M059J (cell line): ENCODE measurements around the gene RFTN1. TPM values are rescaled to one million over a fixed set of nuclear protein-coding genes. Genes with fewer than 3 reads are reported as not detected.

Experiments
- DNase-seq: peaks from one replicate; pipeline ENCODE4 v3.0.0-alpha.2; 2012; ENCODE audit warnings: low read depth
- total RNA-seq: library from RNA; depleted of rRNA; stranded (reverse); fragments of >200 nt; shearing (Covaris generic); gene quantifications from 2 replicates; pipeline ENCODE4 v1.2.3, GENCODE V29; 2014

RFTN1 gene
- total RNA-seq, 1 experiment from 2014 or later, result 39.3 TPM

DNA sequence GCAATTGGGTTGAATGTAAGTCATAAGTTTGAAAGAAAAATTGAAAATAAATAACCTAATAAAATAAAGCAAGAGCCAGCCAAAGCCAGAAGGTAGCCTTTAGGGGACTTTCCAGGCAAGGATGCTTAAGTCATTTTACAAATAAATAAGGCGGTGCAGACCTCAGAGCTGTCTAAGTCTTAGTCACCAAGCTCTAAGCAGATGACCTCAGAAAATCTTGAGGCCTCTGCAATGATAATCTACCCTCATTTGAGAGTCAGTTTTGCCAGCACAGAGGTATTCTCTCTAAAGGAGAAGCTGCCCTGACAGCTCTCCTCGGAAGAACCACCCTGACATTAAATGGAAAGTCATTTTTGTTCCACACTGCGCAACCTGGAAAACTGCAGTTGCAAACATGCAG is 134.6 kb downstream of the RFTN1 start:
- DNase-seq, result peak; percentile 77

DNA sequence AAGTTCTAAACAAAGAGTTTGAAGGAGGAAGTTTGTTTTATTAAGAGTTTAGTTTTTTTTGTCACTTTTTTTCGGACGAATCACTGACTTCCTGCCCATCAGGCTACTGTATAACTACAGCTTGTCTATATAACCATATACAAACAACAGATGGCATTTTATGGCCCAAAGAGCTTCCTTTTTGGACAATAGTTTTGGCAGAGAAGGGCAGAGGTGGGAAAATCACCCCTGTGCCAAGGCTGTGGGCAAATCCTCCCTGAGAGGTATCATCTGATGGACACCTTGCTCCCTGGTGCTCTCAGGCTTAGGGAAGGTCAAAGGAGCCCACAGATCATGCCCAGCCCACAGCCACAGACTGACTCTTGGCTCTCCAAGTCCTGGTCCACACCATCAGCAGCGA is 135.1 kb downstream of the RFTN1 start:
- no peak for DNase-seq

DNA sequence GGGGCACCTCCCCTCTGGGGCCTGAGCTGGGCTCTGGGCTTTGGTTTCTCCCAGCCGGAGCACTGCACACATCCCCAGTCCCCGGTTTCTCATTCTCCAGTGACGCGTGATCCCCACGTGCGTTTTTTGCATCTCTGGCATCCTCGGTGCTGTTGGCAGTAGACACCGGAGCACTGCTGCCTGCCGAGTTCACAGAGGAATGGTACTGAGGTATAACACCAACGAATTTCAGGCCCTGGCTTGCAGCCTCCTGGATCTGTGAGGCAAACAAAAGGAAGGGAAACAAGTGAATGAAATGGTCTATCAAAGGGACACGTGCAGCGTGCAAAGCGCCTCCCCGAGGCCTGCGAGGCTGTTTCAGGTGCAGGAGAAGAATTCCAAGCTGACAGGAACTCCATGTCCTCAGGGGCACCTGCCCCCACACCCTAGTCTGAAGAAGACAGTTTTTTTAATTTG is 135.6 kb downstream of the RFTN1 start:
- DNase-seq, result no peak

DNA sequence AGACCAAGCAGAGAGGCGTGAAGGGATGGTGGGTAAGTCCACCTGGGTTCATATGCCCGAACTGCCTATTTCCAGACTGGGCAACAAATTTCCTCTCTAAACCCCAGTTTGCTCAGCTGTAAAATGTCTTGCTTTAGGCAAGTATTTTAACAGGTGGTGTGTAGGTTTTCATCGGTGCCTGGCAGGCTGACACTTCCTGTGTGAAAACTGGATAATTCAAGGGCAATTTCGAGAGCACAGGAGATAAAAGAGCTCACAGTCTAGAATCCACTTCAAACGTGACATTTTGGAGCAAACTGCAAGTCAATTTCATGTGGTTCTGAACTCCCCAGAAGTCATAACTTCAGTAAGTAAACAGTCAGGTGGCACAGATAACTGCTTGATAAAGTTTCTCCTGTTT is 136.3 kb downstream of the RFTN1 start:
- no peak for DNase-seq

DNA sequence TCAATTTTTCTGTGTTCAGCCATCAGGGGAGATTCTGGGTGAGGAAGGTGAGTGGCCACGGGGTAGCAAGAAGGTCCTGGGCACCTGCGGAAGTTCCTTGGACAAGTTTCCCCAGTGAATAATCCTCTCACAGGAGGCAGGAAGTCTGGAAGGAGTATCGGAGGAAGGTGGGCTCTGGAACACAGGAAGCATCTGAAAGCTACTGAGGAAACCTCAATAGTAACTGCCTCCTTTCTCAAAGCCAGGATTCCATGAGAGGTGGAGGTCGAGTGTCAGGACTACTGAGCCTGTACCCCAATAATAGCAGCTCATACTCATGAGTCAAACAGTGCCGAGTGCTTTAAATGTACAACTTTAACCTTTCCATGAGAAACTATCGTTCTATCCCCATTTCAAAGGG is 137.6 kb downstream of the RFTN1 start:
- DNase-seq, result no peak

DNA sequence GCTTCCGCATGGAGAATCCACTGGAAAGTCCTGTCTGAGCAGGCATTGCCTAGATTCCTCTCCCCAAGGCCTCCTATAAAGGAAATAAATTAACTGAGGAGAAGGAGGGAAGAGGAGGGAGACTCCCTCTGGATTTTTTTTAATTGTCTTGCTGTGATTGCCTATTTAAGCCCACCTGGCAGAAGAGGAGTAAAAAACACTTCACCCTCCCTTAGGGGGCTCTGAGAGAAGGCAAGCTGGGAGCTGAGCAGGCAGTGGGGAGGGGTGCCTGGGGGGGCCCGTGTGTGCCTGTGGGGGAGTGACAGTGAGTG is 138.6 kb downstream of the RFTN1 start:
- no peak for DNase-seq

DNA sequence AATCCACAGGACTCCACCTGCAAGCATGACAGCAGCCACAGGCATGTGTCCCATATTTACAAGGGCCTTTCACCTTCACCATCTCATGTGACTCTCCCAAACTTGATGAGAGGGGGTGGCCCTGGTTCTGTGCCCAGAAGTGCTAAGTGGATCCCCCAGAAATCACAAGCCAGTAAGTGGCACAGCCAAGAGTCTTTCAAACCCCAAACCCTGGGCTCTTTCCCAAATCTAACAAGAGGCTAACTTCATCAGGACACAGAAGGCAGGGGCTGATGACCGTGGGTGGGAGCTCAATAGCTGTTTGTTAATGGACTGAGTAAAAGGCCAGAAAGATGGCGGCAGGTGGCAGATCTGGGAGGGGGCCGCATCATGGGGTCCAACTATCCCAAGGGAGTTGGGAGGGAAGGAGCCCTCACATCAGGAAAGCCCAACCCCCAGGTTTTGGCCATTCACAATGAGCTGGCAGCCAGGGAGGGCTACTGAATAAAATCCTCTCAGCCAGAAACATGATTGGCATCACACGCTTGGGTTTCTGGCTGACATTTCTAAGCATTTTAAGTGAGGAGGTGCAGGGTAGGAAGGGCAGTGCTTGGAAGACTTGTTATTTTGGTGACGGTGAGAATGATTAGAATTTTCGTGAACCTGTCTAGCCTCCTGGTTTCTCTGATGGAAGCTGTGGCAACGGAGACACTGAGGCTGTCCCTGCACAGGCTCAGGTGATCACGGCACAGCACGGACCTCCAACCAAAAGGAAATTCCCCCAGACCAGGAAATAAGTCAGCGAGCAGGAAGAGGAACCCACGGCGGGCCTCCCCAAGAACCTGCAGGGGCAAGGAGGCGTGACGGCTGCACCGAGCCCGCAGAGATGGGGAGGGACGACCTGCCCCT is 139.2 kb downstream of the RFTN1 start:
- DNase-seq, result no peak

DNA sequence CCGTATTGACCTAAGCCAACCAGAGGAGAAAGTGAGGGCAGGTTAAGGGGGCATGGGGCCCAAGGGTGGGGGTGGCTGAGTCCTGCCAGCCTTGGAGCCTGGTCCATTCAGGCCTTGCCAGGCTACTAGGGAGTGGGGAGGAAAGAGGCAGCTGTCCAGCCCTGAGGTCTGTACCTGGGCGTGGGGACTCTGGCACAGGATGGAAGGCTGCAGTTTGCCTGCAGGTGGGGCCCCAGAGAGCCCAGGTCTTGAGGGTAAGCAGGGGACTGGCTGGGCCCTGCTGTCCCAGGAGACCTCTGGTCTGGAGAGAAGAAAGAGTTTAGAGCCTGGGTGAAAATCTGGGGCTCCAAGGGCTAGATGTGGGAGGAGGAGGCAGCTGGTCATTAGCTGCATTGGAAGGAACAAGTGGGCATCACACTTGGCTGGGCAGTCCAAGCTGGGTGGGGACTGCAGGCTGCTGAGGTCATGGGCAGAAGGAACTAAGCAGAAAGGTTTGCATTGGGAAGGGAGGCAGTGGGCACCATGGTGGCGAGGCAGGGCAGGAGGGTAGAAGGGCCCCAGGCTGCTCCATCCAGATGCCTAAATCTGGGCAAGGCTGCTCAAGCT is 140.1 kb downstream of the RFTN1 start:
- no peak for DNase-seq

DNA sequence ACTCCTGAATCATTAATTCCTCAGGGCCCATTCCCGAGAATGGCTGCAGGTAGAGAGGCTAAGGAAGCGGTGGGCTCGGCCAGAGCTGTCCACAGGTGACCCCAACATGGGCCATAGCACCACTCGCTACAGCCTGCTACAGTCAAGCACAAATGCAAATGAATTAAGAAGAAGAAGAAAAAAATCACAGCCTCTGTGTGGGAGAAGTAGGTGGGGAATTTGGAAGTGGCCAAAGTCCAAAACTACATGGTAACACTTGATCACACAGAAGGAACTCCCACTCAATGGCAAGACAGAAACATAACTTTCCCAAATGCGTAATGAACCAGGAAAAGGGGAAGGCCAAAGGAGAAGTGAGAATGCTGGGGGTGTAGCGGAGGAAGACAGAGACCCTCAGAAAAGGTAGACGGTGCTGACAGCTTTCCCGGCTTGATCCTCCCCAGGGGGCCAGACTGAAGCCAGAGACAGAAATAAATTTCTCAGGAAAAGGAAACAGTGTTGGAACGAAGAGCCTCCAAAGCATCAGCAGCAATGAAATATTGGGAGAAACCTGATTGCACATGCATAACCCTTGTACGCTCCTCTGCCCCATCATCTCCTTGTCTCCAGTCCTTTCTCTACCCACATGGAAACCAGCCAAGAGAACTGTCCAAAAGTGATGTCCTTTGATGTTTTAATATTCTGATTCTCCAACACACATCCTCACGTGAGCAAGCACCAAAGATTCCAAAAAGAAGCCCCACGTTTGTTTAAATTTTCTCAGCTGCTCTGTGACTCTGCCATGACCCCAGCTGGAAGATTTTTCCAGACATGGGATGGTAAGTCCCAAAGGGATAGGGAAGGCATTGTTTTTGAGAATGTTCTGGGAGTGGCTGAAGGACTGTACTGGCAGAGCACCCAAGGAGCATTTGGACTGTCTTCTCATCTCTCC is 140.9 kb downstream of the RFTN1 start:
- no peak for DNase-seq

DNA sequence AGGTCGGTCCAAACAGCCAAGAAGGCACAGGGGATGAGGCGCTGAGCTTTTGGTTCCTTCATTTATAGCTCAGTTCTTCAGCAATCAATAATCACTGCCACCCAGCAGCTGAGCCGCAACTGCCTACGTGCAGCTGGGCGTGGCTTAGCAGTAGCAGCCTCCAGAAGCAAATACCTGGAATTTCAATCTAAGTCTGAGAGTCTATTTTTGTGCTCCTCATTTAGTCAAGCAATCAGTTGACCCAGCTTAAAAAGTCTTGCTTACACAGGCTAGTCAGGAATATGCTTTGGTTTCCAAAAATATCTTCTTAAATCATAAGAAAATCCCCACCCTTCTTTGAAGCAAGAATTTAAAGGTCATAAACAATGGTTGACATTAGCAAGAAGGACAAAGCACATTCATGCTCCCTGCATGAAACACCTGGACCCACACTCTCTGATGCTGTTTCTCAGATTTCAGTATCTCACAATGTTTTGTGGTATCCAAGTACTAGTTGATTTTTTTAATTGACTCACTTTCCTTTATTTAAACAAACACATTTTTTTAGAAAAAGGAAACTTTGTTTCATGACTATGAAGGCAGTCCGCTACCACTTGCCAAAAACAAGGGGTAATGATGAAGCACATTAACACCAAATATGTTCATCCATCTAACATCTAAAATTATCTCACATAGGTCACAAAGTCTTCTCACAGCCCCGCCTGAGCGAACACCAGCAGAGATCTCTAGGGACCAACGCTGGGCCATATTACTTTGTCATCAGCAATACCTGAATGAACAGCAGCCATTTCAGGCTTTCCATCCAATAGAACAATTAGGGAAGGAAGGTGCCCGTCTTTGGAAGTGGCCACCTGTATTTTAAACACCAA is 142.4 kb downstream of the RFTN1 start:
- peak; percentile 19 for DNase-seq

DNA sequence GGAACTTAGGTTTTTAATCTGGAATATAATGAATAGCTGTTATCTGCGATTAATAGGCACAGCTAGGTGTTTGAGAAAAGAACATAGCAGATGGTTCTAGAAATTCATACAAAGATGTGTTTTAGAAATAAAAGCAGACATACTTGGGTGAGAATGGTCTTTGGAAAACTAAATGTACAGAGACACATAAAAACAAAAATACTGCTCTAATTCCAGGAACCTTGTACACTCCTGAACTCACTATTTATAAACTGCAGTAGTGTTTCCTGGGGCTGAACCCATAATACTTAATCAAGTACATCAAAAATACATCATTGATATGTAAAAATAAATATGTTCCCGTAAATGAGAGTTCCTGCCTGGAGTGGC is 143.0 kb downstream of the RFTN1 start:
- DNase-seq, result no peak

DNA sequence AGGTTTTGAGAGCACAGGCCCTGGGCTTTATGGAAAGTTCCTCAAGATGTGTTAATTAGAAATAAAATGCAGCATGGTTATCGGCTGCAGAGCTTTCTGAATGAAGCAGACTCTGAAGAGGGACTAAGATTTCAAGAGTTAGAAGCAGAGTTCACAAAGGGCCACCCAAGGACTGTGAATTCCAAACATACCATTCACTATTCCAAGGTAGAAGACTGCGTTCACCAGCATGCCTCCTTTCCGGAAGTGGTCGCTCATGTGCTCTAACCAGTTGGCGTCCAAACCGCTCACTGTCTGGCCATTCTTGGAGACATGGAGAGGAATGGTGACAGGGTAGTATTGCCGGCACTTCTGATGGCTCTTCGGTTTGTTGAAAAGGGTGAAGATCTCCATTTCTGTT is 143.6 kb downstream of the RFTN1 start:
- DNase-seq, result peak; percentile 14

DNA sequence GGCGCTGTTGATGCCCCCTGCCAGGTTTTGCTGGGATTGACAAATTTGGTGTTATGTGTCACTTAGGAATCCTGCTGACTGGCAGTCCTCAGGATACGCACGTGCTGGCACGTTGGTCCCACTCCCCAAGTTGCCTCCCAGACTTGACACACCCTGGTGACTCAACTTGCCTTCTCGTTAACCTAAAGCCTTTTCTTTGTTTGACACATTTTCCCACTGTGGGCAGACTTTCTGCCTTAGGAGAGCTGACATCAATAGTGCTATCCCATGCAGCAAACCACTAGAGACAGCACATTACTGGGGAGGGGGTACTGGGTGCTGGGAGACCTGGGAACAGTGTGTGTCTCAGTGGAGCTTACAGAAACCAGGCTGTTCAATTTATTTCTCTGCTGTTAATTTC is 144.2 kb downstream of the RFTN1 start:
- DNase-seq, result peak; percentile 31

DNA sequence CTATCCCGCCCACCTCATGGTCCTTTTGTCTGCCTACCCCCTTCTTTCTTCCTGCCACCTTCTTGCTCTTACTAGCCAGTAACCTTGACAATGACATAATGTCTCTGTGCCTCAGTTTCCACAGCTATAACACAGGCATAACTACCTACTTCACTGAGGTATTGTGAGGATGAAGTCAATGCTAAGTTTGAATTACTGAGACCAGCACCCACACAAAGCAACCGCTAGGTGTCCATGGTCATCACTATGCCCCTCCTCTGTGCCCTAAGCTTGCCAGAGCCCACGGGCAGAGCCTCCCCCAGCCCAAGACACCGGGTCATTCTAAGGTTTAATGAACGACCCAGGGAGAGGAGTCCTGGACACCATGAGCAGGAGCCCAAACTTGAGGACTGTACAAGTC is 146.9 kb downstream of the RFTN1 start:
- no peak for DNase-seq

DNA sequence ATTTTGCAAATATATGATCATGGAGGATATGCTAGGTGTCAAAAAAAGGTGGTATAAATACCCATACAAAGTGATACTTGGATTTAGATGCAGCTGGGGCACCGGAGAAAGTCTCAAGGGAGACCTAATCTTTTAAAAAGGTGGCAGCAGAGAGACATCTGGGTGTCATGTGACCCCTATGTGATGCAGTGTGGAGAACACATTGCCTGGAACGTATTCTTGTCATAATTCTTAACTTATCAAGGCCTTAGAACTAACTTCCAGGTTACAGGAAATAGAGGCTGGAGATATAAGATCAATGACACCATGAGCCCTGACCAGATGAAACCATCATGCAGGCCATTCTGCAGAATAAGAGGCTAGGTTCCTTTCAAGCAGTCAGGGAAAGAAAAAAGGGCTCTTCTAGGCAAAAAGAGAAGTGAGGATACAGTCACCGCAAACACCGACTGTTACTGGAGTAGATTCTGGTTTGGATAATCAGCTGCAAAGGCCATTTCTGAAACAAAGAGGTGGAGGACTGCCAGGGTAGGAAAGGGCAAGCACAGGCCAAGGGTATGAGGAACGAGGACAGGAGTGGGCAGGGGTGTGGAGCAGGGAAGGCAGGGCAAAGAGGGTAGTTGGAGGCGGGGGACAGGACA is 147.9 kb downstream of the RFTN1 start:
- DNase-seq, result no peak

DNA sequence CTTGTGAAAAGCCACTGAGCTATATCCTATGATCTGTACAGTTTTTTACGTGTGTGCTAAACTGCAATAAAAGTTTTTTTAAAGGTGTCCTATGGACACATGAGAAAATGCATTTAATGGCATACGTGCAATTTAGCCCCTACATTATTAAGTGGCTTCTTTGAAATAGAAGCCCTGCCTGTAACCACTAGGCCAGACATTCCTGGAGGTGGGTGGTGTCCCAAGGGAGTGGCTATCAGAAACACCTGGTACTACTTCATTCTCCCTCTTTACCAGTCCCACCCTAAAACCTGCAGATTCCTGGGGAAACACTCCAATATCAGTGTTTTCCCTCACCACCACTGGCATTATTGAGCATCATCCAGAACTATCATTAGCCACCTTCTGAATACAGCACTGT is 148.5 kb downstream of the RFTN1 start:
- DNase-seq, result no peak

DNA sequence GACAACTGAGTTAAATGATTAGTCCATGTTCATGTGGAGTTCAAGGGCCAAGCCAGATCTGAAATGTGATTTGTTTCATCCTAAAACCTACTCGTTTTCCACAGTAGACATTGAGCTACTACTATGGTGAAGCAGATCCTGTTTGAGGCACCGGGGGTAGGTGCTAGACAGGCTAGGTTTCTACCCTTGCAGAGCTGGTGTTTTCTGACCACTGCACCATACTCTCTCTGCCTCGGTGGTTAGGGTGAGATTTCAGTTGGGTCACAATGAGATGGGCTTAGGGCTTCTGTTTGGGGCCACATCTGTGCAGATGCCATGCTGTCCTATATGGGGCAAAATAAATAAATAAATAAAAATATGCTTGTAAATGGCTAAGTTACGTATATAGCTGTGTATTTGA is 149.2 kb downstream of the RFTN1 start:
- no peak for DNase-seq

DNA sequence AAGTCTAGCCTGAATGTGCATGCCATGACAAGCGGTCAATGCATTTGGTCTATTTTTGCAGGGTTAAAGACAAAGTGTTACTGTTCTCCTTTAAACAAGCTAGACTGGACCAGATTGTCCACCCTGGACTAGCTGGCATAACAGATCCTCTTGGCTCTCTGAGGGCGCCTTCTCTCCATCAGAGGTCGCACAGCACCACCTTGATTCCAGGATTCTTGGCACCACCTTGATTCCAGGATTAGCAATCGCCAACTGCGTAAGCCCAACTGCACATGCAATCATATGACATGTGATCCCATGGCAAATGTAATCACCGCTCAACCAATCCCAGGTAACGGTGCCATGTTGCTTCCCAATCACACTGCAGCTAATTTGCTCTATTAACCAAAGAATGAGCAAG is 149.9 kb downstream of the RFTN1 start:
- no peak for DNase-seq

DNA sequence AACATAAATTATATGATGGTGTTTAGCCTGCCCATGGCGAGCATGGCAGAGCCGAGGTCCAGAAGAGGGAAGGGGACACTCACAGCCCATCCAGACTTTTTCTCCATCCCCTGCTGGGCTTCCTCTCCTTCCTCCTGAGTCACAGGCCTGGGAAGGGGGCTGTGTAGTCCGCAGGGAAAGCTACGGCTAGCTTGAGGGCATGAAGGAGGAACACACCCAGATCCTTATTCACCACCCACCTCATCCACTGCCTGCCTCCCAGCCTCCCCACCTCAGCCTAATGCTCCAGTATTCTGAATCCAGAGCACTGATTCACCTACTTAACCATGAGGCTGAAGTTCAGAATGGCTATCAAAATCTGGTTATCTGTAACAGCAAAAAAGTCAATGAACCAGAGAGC is 150.7 kb downstream of the RFTN1 start:
- DNase-seq, result peak; percentile 39

DNA sequence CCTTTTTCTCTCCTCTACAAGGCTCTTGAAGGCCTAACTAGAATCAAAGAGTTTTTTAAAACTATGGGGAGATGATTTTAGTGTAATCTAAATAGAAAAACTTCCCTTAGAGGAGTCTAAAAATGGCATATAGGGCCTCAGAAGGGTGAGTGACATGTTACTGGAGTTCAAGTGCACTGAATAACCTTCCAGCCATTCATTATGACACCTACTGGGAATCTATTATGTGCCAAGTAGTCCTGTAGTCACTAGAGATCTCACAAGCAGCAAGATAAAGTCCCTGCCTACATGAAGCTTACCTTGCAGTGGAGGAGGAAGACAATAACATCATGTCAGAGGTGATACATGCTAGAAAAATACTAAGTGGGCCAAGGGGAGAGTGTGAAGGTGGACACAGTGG is 152.4 kb downstream of the RFTN1 start:
- no peak for DNase-seq

DNA sequence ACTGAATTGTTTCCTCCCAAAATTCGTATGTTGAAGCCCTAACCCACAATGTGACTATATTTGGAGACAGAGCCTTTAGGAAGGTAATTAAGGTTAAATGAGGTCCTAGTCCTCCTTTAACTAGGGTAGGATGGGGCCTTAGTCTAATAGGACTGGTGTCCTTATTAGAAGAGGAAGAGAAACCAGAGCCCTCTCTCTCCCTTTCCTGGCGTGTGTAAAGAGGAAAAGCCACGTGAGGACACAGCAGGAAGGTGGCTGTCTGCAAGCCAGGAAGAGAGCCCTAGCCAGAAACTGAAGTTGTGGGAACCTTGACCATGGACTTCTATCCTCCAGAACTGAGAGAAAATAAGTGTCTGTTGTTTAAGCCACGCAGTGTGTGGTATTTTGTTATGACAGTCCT is 154.2 kb downstream of the RFTN1 start:
- no peak for DNase-seq
